GM12878 (cell line): Measurements from ENCODE around the gene ITSN1. TPM values are rescaled to one million over a fixed set of nuclear protein-coding genes. Genes with fewer than 3 reads are reported as not detected.

Experiments used
- ATAC-seq: fragments of 200-7000 bp; cut with Tn5 transposase; 3 replicates; pipeline ENCODE4 v1.9.1; 2020; ENCODE audit warnings: mild to moderate bottlenecking, moderate library complexity
- BruUV-seq: library from RNA; stranded (reverse); fragments of 400-500 nt; replicated peaks from 2 replicates; lab custom pipeline; 2021; lab: Mats Ljungman, UMichigan
- CTCF ChIA-PET: fragments of 300-600 bp; sonication (Branson Sonifier 250); formaldehyde crosslinking; extraction: SDS; loops from one replicate; lab custom pipeline; 2021; ENCODE audit warnings: inconsistent platforms; lab: Yijun Ruan, JAX
- POLR2A ChIA-PET: fragments of 350-600 bp; formaldehyde crosslinking; extraction: SDS; loops from one replicate; lab custom pipeline; 2021; ENCODE audit warnings: inconsistent platforms; lab: Charles Lee
- RAD21 ChIA-PET: fragments of 300-600 bp; sonication (Branson Sonifier 250); formaldehyde crosslinking; loops from one replicate; lab custom pipeline; 2023; ENCODE audit warnings: antibody characterized with exemption; ENCODE audit not compliant: unreplicated experiment; lab: Charles Lee
- SMC1A ChIA-PET: fragments of 300-600 bp; sonication (Branson Sonifier 250); formaldehyde crosslinking; loops from one replicate; lab custom pipeline; 2023; ENCODE audit not compliant: unreplicated experiment, uncharacterized antibody; lab: Charles Lee
- DNase-seq: peaks from one replicate; pipeline ENCODE4 v3.0.0-alpha.2; 2011; ENCODE audit warnings: low read depth, low spot score
- FAIRE-seq: peaks from 3 replicates; lab custom pipeline; 2011; peaks lifted over from hg19 to GRCh38; lab: Jason Lieb, UNC
- H2AFZ ChIP-seq: 2 replicates; pipeline ENCODE4 v1.6.0; 2011; ENCODE audit warnings: low read depth, low read length, control low read depth; ENCODE audit not compliant: control insufficient read depth
- H3K27ac ChIP-seq: 2 replicates; pipeline ENCODE4 v1.5.1; 2011; ENCODE audit warnings: control low read depth; ENCODE audit not compliant: control insufficient read depth, insufficient read depth
- H3K27me3 ChIP-seq, 2 experiments: replicated peaks in 1 of 2; 2 replicates each; pipeline versions ENCODE4 v1.6.0 to v1.6.1; 2011; ENCODE audit warnings: low read length in 1 of 2; ENCODE audit not compliant: control insufficient read depth in 2 of 2, insufficient read depth in 2 of 2
- H3K36me3 ChIP-seq, 2 experiments: 2 replicates each; pipeline ENCODE4 v1.5.1; 2011; ENCODE audit warnings: low read length in 1 of 2; ENCODE audit not compliant: control insufficient read depth in 2 of 2, insufficient read depth in 2 of 2
- H3K4me1 ChIP-seq: 2 replicates; pipeline ENCODE4 v1.6.1; 2011; ENCODE audit warnings: mild to moderate bottlenecking, low read length, moderate library complexity, mixed read lengths; ENCODE audit not compliant: control insufficient read depth, insufficient read depth
- H3K4me2 ChIP-seq: 2 replicates; pipeline ENCODE4 v1.6.0; 2011; ENCODE audit warnings: control low read depth; ENCODE audit not compliant: control insufficient read depth, insufficient read depth
- H3K4me3 ChIP-seq: fragments of 200-600 bp; sonication (generic); 2 replicates; pipeline ENCODE4 v1.5.1; 2016
- H3K79me2 ChIP-seq: 2 replicates; pipeline ENCODE4 v1.6.0; 2011; ENCODE audit warnings: low read length; ENCODE audit not compliant: control insufficient read depth, insufficient read depth
- H3K9ac ChIP-seq: 2 replicates; pipeline ENCODE4 v1.8.0; 2011; ENCODE audit warnings: low read length, control low read depth, mixed read lengths; ENCODE audit not compliant: control insufficient read depth, insufficient read depth
- H3K9me3 ChIP-seq: replicated peaks from 3 replicates; pipeline ENCODE4 v1.5.1; 2011; ENCODE audit warnings: mild to moderate bottlenecking, low read length; ENCODE audit not compliant: control insufficient read depth, insufficient read depth
- H4K20me1 ChIP-seq: 2 replicates; pipeline ENCODE4 v1.6.0; 2011; ENCODE audit not compliant: control insufficient read depth, insufficient read depth
- CHD1 ChIP-seq: IDR thresholded peaks from 2 replicates; pipeline ENCODE4 v1.6.1; 2012; ENCODE audit warnings: low read depth, low read length, improper control_type of control experiment
- GABPA ChIP-seq: IDR thresholded peaks from 2 replicates; pipeline ENCODE4 v1.6.1; 2014; ENCODE audit warnings: antibody characterized with exemption, low read depth, mild to moderate bottlenecking, inconsistent platforms
- HDAC2 ChIP-seq: fragments of 200-600 bp; sonication (generic); IDR thresholded peaks from 2 replicates; pipeline ENCODE4 v1.6.1; 2017
- PBX3 ChIP-seq: IDR thresholded peaks from 2 replicates; pipeline ENCODE4 v1.6.1; 2011; ENCODE audit warnings: mild to moderate bottlenecking, low read depth, low read length, moderate library complexity; ENCODE audit not compliant: insufficient replicate concordance
- PRDM15 ChIP-seq: fragments of 450-650 bp; formaldehyde crosslinking; IDR thresholded peaks from 2 replicates; pipeline ENCODE4 v1.4.0; 2020; ENCODE audit warnings: mild to moderate bottlenecking, moderate library complexity
- REST ChIP-seq: IDR thresholded peaks from 2 replicates; pipeline ENCODE4 v1.6.1; 2012; ENCODE audit warnings: mild to moderate bottlenecking, low read depth, low read length
- SMAD5 ChIP-seq: IDR thresholded peaks from 2 replicates; pipeline ENCODE4 v1.6.1; 2016; ENCODE audit warnings: antibody characterized with exemption, low read depth
- SP1 ChIP-seq: IDR thresholded peaks from one replicate; pipeline ENCODE4 v1.6.1; 2011; ENCODE audit warnings: low read depth, low read length
- STAT1 ChIP-seq: fragments of 450-650 bp; conservative IDR thresholded peaks from 2 replicates; pipeline ENCODE4 v1.6.1; 2014; ENCODE audit warnings: antibody characterized with exemption, mild to moderate bottlenecking
- ZNF592 ChIP-seq: fragments of 450-650 bp; IDR thresholded peaks from 2 replicates; pipeline ENCODE4 v1.6.1; 2017; ENCODE audit warnings: mild to moderate bottlenecking, moderate library complexity
- WGBS: methylation state at CpG from one replicate; pipeline ENCODE4 v1.1.6; 2016; ENCODE audit warnings: low lambda C conversion rate; ENCODE audit not compliant: insufficient replicate concordance, insufficient coverage; ENCODE audit errors: missing lambda C conversion rate; 5-methylcytosine and 5-hydroxymethylcytosine counted together
- in situ Hi-C: fragments of 300-500 bp; cut with MboI; formaldehyde crosslinking; loops from 9 replicates; pipeline ENCODE4 v1.14.3; 2018; ENCODE audit warnings: mixed read lengths
- intact Hi-C: fragments of 100-400 bp; cut with micrococcal nuclease; formaldehyde crosslinking; loops from one replicate; pipeline ENCODE4 v1.14.2; 2022; ENCODE audit not compliant: unreplicated experiment
- polyA plus RNA-seq, 11 experiments: library from polyadenylated mRNA; depleted of rRNA in 4 of 11; unstranded in 6 of 11; stranded (reverse) in 5 of 11; fragments of >200 nt; fragmentation: Nextera tagmentation in 4 of 11; fragmentation: Illumina TruSeq in 1 of 11; extraction: Ambion mirVana in 4 of 11; extraction: Trizol in 1 of 11; gene quantifications; 1 replicate in 1 of 11; 2 replicates in 10 of 11; pipeline versions ENCODE4 v1.2.1 to v1.2.3, GENCODE V29; 2011 to 2016; ENCODE audit warnings: inconsistent platforms in 2 of 11, missing spikeins in 2 of 11, low read depth in 1 of 11
- total RNA-seq, 4 experiments: library from RNA; depleted of rRNA in 3 of 4; stranded (reverse); fragments of >200 nt in 3 of 4; fragmentation: Illumina TruSeq in 1 of 4; extraction: Trizol in 1 of 4; gene quantifications; 2 replicates each; pipeline versions ENCODE4 v1.2.1 to v1.2.3, GENCODE V29; 2013 to 2021

The ITSN1 gene
- total and polyA plus RNA-seq, 10 of the 15 experiments (the other 5 are each of a cell fraction or from before 2014, with no cell fraction given), result 0.89 to 10.6 (median 4.8) TPM

GRCh38 chr21:33732038-33732437 lies 89.7 kb downstream of the ITSN1 start (continued):
- TF ChIP-seq PRDM15 (CRISPR knock-in tag) (no peak), STAT1 (no peak)

GRCh38 chr21:33733601-33734000 lies 91.3 kb downstream of the ITSN1 start:
- ChIA-PET POLR2A (interaction anchor here (0.6 kb wide), 1 partner anchor 71 kb away, joined by 3 read pairs; no protein-coding TSS in a partner anchor), RAD21 (no interaction called here), CTCF (interaction anchor here (1.1 kb wide), 1 partner anchor 13 kb away, joined by 5 read pairs; no protein-coding TSS in a partner anchor), SMC1A (interaction anchor here (0.9 kb wide), 1 partner anchor 29 kb away, joined by 3 read pairs; no protein-coding TSS in a partner anchor)
- H3K27ac ChIP-seq, result no peak overlapping the region
- H3K4me2 ChIP-seq, result no peak overlapping the region
- no peak for FAIRE-seq
- ATAC-seq, result no peak
- intact Hi-C loops, result no loop called here
- H3K27me3 ChIP-seq, result no peaks in the 10 kb centered on the region
- WGBS, result 21% methylated on average over 2 of the region's 2 CpGs
- no peak overlapping the region for H2AFZ ChIP-seq
- no peaks in the 10 kb centered on the region for H3K79me2 ChIP-seq
- in situ Hi-C loops, result no loop called here
- H3K9ac ChIP-seq, result no peak overlapping the region
- DNase-seq, result no peak
- H3K4me3 ChIP-seq, result no peak overlapping the region
- no peaks in the 10 kb centered on the region for H4K20me1 ChIP-seq
- BruUV-seq, result no TSS peak
- H3K36me3 ChIP-seq, result no peaks in the 10 kb centered on the region
- no peaks in the 10 kb centered on the region for H3K4me1 ChIP-seq
- H3K9me3 ChIP-seq, result no peaks in the 10 kb centered on the region
- no peak for TF ChIP-seq SMAD5
- no peak for TF ChIP-seq ZNF592
- no peak for TF ChIP-seq PBX3
- TF ChIP-seq HDAC2, result no peak
- no peak for TF ChIP-seq GABPA
- TF ChIP-seq SP1, result no peak
- no peak for TF ChIP-seq REST
- TF ChIP-seq CHD1, result no peak
